Prostate gland (tissue), 2 donors: ENCODE data around the gene RETSAT. TPM values are rescaled to one million over a fixed set of nuclear protein-coding genes. Genes with fewer than 3 reads are reported as not detected.

Source experiments
- DNase-seq: peaks from one replicate; pipeline ENCODE4 v3.0.0-alpha.2; 2019; ENCODE audit warnings: low spot score
- H3K27ac ChIP-seq, 2 donors: fragments of 200-600 bp; sonication (generic); 2 replicates each; pipeline ENCODE4 v1.5.1; 2017 to 2019
- H3K27me3 ChIP-seq: fragments of 200-600 bp; sonication (generic); replicated peaks from 2 replicates; pipeline ENCODE4 v1.5.1; 2019; ENCODE audit not compliant: insufficient read depth
- H3K36me3 ChIP-seq, 2 donors: fragments of 200-600 bp; sonication (generic); 1 replicate in 1 of 2; 2 replicates in 1 of 2; pipeline versions ENCODE4 v1.5.1 to v1.8.1; 2017 to 2019
- H3K4me1 ChIP-seq: fragments of 200-600 bp; sonication (generic); replicated peaks from 2 replicates; pipeline ENCODE4 v1.5.1; 2019
- H3K4me3 ChIP-seq, 2 donors: fragments of 200-600 bp; sonication (generic); 2 replicates each; pipeline ENCODE4 v1.5.1; 2017 to 2019
- H3K9me3 ChIP-seq: fragments of 200-600 bp; sonication (generic); 2 replicates; pipeline ENCODE4 v1.5.1; 2017
- POLR2A ChIP-seq: fragments of 450-650 bp; IDR thresholded peaks from one replicate; pipeline ENCODE4 v1.6.1; 2016; ENCODE audit warnings: antibody characterized with exemption, mild to moderate bottlenecking
- POLR2AphosphoS5 ChIP-seq: sonication (generic); formaldehyde crosslinking; IDR thresholded peaks from one replicate; pipeline ENCODE4 v1.6.1; 2017; ENCODE audit warnings: antibody characterized with exemption
- WGBS: methylation state at CpG from one replicate; pipeline ENCODE4 v1.1.5; 2018; 5-methylcytosine and 5-hydroxymethylcytosine counted together
- intact Hi-C: fragments of 100-400 bp; cut with DNase I; formaldehyde crosslinking; loops from one replicate; pipeline ENCODE4 v1.14.2; 2022
- total RNA-seq, 2 donors: library from RNA; depleted of rRNA; stranded (reverse); fragments of >200 nt; gene quantifications; one replicate each; pipeline ENCODE4 v1.1.0, GENCODE V29; 2016
- TF ChIP-seq, protein P1 (sequence below), 4 experiments: fragments of 200-600 bp in 2 of 4; fragments of 450-650 bp in 2 of 4; sonication (generic) in 2 of 4; IDR thresholded peaks; 1 replicate in 3 of 4; 2 replicates in 1 of 4; pipeline ENCODE4 v1.5.1; 2016 to 2019; ENCODE audit warnings: antibody characterized with exemption in 4 of 4, mild to moderate bottlenecking in 2 of 4, moderate library complexity in 2 of 4

Gene RETSAT
- total RNA-seq, 2 donors from 2014 or later, result 51.1 to 72.6 TPM

- Histone ChIP-seq H3K9me3 (no peaks in the 10 kb centered on the region), H3K4me3 (no peak overlapping the region), H3K27me3 (no peaks in the 10 kb centered on the region), H3K4me1 (no peaks in the 10 kb centered on the region), H3K27ac (no peak overlapping the region), H3K36me3 (no peaks in the 10 kb centered on the region)
- intact Hi-C loops, result no loop called here
- WGBS, result 72% methylated on average over 1 of the region's 1 CpG
- DNase-seq, result no peak
- no peak for TF ChIP-seq POLR2AphosphoS5
- TF ChIP-seq, protein P1, sequence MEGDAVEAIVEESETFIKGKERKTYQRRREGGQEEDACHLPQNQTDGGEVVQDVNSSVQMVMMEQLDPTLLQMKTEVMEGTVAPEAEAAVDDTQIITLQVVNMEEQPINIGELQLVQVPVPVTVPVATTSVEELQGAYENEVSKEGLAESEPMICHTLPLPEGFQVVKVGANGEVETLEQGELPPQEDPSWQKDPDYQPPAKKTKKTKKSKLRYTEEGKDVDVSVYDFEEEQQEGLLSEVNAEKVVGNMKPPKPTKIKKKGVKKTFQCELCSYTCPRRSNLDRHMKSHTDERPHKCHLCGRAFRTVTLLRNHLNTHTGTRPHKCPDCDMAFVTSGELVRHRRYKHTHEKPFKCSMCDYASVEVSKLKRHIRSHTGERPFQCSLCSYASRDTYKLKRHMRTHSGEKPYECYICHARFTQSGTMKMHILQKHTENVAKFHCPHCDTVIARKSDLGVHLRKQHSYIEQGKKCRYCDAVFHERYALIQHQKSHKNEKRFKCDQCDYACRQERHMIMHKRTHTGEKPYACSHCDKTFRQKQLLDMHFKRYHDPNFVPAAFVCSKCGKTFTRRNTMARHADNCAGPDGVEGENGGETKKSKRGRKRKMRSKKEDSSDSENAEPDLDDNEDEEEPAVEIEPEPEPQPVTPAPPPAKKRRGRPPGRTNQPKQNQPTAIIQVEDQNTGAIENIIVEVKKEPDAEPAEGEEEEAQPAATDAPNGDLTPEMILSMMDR (IDR thresholded peaks at IDR 0.05), result no peak
- no peak for TF ChIP-seq POLR2A
Measured at GRCh38 chr2:85380048-85380447, 25.7 kb upstream of the RETSAT start.

- no peaks in the 10 kb centered on the region for H3K4me1 ChIP-seq
- no peak overlapping the region for H3K27ac ChIP-seq
- intact Hi-C loops, result no loop called here
- TF ChIP-seq POLR2A, result no peak
- TF ChIP-seq POLR2AphosphoS5, result no peak
- TF ChIP-seq, protein P1 (IDR thresholded peaks at IDR 0.05), result no peak
- DNase-seq, result no peak
- no peaks in the 10 kb centered on the region for H3K36me3 ChIP-seq
- H3K4me3 ChIP-seq, result no peak overlapping the region
- H3K27me3 ChIP-seq, result no peaks in the 10 kb centered on the region
- 66% methylated on average over 5 of the region's 5 CpGs for WGBS
- H3K9me3 ChIP-seq, result no peaks in the 10 kb centered on the region
Measured at GRCh38 chr2:85378257-85378656, 23.9 kb upstream of the RETSAT start.

DNA sequence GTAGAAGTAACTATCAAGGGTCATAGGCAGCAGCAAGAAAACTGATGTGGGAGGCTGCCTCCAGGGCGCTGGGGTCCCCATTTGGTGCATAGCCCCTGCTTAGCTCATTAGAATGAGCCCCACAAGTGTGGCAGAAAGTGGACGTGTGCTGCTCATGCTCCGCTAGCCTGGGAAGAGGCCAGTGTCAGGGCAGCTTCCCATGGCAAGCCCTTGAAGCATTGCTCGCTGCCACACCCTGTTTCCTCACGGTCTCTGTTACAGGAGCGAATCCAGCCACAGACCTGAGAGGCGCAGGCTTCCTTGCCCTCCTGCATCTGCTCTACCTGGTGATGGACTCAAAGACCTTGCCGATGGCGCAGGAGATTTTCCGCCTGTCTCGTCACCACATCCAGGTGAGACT is 22.8 kb upstream of the RETSAT start:
- Histone ChIP-seq H3K27ac (no peak overlapping the region), H3K4me1 (no peaks in the 10 kb centered on the region), H3K4me3 (no peak overlapping the region), H3K9me3 (no peaks in the 10 kb centered on the region), H3K27me3 (no peaks in the 10 kb centered on the region), H3K36me3 (no peaks in the 10 kb centered on the region)
- no peak for TF ChIP-seq POLR2A
- TF ChIP-seq POLR2AphosphoS5, result no peak
- TF ChIP-seq, protein P1 (IDR thresholded peaks at IDR 0.05), result no peak
- no peak for DNase-seq
- 94% methylated on average over 10 of the region's 11 CpGs for WGBS
- intact Hi-C loops, result no loop called here

DNA sequence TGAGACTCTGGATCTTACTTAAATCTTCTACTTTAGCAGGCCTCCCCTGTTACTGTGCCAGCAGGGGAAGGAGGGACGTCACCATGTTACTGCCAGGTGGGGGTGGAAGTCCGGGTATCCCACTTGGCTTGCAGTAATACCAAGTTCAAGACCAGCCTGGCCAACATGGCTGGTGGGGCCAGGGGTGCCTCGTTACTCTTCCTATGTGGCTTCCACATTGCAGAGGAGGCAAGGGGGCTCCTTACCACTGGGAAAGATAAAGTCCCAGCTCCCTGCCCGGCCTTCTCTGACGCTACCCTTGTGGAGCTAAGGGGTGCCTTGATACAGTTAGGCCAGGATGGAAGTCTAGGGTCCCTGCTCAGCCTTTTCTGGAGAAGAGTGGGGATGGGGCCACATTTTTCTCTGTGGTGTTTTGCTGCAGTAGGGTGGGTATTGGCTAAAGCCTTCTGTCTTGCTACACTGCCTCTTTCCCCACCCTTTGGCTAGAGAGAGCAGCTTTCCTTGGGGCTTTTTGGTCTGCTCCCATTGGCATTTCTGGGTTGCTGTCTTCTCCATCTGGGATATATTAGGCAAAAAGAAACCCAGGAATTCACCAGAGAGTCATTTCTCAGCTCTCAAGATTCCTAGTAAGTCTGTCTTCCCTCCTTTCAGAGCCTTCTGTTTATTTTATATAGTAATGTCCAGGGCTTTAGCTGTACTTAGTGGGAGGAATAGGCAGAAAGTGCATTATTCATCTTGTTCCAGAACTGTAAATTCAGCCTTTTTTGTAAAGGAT is 22.1 kb upstream of the RETSAT start:
- DNase-seq, result no peak
- Histone ChIP-seq H3K4me3 (no peak overlapping the region), H3K27ac (no peak overlapping the region), H3K9me3 (no peaks in the 10 kb centered on the region), H3K4me1 (no peaks in the 10 kb centered on the region), H3K27me3 (no peaks in the 10 kb centered on the region), H3K36me3 (no peaks in the 10 kb centered on the region)
- 90% methylated on average over 5 of the region's 5 CpGs for WGBS
- TF ChIP-seq, protein P1 (IDR thresholded peaks at IDR 0.05), result no peak
- no peak for TF ChIP-seq POLR2A
- TF ChIP-seq POLR2AphosphoS5, result no peak
- intact Hi-C loops, result no loop called here

GRCh38 chr2:85371045-85371444 is 16.7 kb upstream of the RETSAT start:
- no peaks in the 10 kb centered on the region for H3K9me3 ChIP-seq
- H3K4me3 ChIP-seq, result no peak overlapping the region
- WGBS, result 96% methylated on average over 10 of the region's 11 CpGs
- intact Hi-C loops, result no loop called here
- no peaks in the 10 kb centered on the region for H3K27me3 ChIP-seq
- H3K4me1 ChIP-seq, result no peaks in the 10 kb centered on the region
- H3K27ac ChIP-seq, result no peak overlapping the region
- TF ChIP-seq, protein P1 (IDR thresholded peaks at IDR 0.05), result no peak
- TF ChIP-seq POLR2A (no peak), POLR2AphosphoS5 (no peak)
- DNase-seq, result no peak
- H3K36me3 ChIP-seq, result no peaks in the 10 kb centered on the region
